Stimulated activated CD4-positive, alpha-beta T cell treated with anti-CD3 and anti-CD28 coated beads, Interleukin-1b, Interleukin-23, amount 100 ng/mL, for 1 hour (primary cell): ENCODE measurements around the gene NAIF1.
"Not testable (repeated sequence)": the region's sequence is repeated elsewhere in the genome, so short reads cannot be mapped to it uniquely, and the experiment has no call there.

ENCODE experiments used
- DNase-seq, 2 donors: peaks; one replicate each; pipeline ENCODE4 v3.0.0-alpha.2; 2020; ENCODE audit warnings: low read depth in 2 of 2

The NAIF1 gene

GRCh38 chr9:128066713-128067644 is at the start of gene NAIF1:
Gene NAIF1 (minus strand): TSS chr9:128067320. CDS start chr9:128067101, 219 bp downstream.
- peak; percentile 85 to 92 for DNase-seq

- DNase-seq = no peak
These were observed 49.3 kb upstream of the NAIF1 start for GRCh38 chr9:128116104-128117083.

- no peak for DNase-seq
These were observed 48.3 kb upstream of the NAIF1 start for GRCh38 chr9:128115187-128116103.

- DNase-seq = no peak
These were observed 47.4 kb upstream of the NAIF1 start for GRCh38 chr9:128114326-128115186.

- no peak for DNase-seq
These were observed 46.6 kb upstream of the NAIF1 start for GRCh38 chr9:128113526-128114325.

GRCh38 chr9:128111726-128112125 is 44.6 kb upstream of the NAIF1 start:
- not testable (repeated sequence) for DNase-seq

GRCh38 chr9:128109050-128109709 is 42.1 kb upstream of the NAIF1 start:
- no peak for DNase-seq

GRCh38 chr9:128108269-128109049 is 41.3 kb upstream of the NAIF1 start:
- no peak for DNase-seq

GRCh38 chr9:128107468-128108268 is 40.5 kb upstream of the NAIF1 start:
- DNase-seq = no peak

GRCh38 chr9:128106940-128107467 is 39.9 kb upstream of the NAIF1 start:
- no peak for DNase-seq

- no peak for DNase-seq
These were observed 39.2 kb upstream of the NAIF1 start for GRCh38 chr9:128106181-128106939.

GRCh38 chr9:128105538-128106175 is 38.5 kb upstream of the NAIF1 start:
- DNase-seq = no peak

- DNase-seq = no peak
These were observed 37.1 kb upstream of the NAIF1 start for GRCh38 chr9:128104171-128104618.

- DNase-seq = no peak
These were observed 36.5 kb upstream of the NAIF1 start for GRCh38 chr9:128103589-128103962.

- no peak for DNase-seq
These were observed 35.9 kb upstream of the NAIF1 start for GRCh38 chr9:128102861-128103588.
